Hematopoietic multipotent progenitor cell treated with erythropoietin and hydrocortisone succinate and interleukin-3 and kit ligand, for 6 days (in vitro differentiated cells): ENCODE measurements around the gene FOXP1.

Experiments used
- DNase-seq: peaks from one replicate; pipeline ENCODE4 v3.0.0-alpha.2; 2015

The FOXP1 gene

GRCh38 chr3:71132995-71133730 is 450.4 kb downstream of the FOXP1 start:
- DNase-seq = no peak

- DNase-seq = no peak
These were observed 451.9 kb downstream of the FOXP1 start for GRCh38 chr3:71131375-71132314.

- peak; percentile 88 for DNase-seq
These were observed 452.8 kb downstream of the FOXP1 start for GRCh38 chr3:71130471-71131374.

- peak; percentile 83 for DNase-seq
These were observed 453.7 kb downstream of the FOXP1 start for GRCh38 chr3:71129611-71130431.

GRCh38 chr3:71128961-71129360 is 454.6 kb downstream of the FOXP1 start:
- DNase-seq = peak; percentile 26

- DNase-seq = no peak
These were observed 455.7 kb downstream of the FOXP1 start for GRCh38 chr3:71127844-71128243.

- peak; percentile 58 for DNase-seq
These were observed 456.3 kb downstream of the FOXP1 start for GRCh38 chr3:71127052-71127831.

GRCh38 chr3:71125738-71126137 is 457.8 kb downstream of the FOXP1 start:
- DNase-seq = no peak

- DNase-seq = no peak
These were observed 459.5 kb downstream of the FOXP1 start for GRCh38 chr3:71124048-71124447.

GRCh38 chr3:71122641-71123040 is 460.9 kb downstream of the FOXP1 start:
- no peak for DNase-seq

- DNase-seq = no peak
These were observed 461.9 kb downstream of the FOXP1 start for GRCh38 chr3:71121429-71122167.

GRCh38 chr3:71120012-71120411 is 463.5 kb downstream of the FOXP1 start:
- no peak for DNase-seq

- no peak for DNase-seq
These were observed 464.4 kb downstream of the FOXP1 start for GRCh38 chr3:71119171-71119570.

GRCh38 chr3:71118436-71118835 is 465.1 kb downstream of the FOXP1 start:
- no peak for DNase-seq

GRCh38 chr3:71117572-71118247 is 465.8 kb downstream of the FOXP1 start:
- DNase-seq = no peak

GRCh38 chr3:71114610-71115009 is 468.9 kb downstream of the FOXP1 start:
- DNase-seq = no peak

- DNase-seq = no peak
These were observed 471.0 kb downstream of the FOXP1 start for GRCh38 chr3:71112576-71112975.

GRCh38 chr3:71111784-71112440 is 471.6 kb downstream of the FOXP1 start:
- DNase-seq = no peak
